Measurements from ENCODE around the gene RAPGEF3. TPM values are rescaled to one million over a fixed set of nuclear protein-coding genes. Genes with fewer than 3 reads are reported as not detected.

RAPGEF3 gene
- total and polyA plus RNA-seq, 2 of the 13 experiments (the other 11 are each of a cell fraction or from before 2014, with no cell fraction given), result 0.07 TPM

GRCh38 chr12:47777741-47778558, 19.3 kb upstream of the RAPGEF3 start:
- CTCF ChIA-PET (ENCODE audit: low intra/inter-chr PET ratio, low total read pairs), result interaction anchor here (1.0 to 3.6 kb wide), 3 partner anchors 36 to 62 kb away, joined by 3 to 56 read pairs (median 37); no protein-coding TSS in a partner anchor
- H3K9ac ChIP-seq (ENCODE audit: insufficient read depth, low read depth, low read length), result no peak overlapping the region
- no peak overlapping the region for H2AFZ ChIP-seq (ENCODE audit: low read length)
- TF ChIP-seq ZNF10 (CRISPR knock-in tag; IDR thresholded peaks at IDR 0.05; ENCODE audit: borderline replicate concordance, low read depth), result no peak
- no peak for TF ChIP-seq NR0B2 (CRISPR knock-in tag; IDR thresholded peaks at IDR 0.05)
- no peak for TF ChIP-seq ZNF253 (CRISPR knock-in tag; IDR thresholded peaks at IDR 0.05; ENCODE audit: borderline replicate concordance)
- TF ChIP-seq SIN3A (IDR thresholded peaks at IDR 0.05; ENCODE audit: borderline replicate concordance, low read depth, low read length), result no peak
- TF ChIP-seq SAFB2 (CRISPR knock-in tag; IDR thresholded peaks at IDR 0.05; ENCODE audit: borderline replicate concordance, low read depth), result no peak
- TF ChIP-seq MXD3 (CRISPR knock-in tag; IDR thresholded peaks at IDR 0.05), result no peak
- TF ChIP-seq MXI1 (IDR thresholded peaks at IDR 0.05; ENCODE audit: borderline replicate concordance, low read depth, low read length), result no peak
- no peak for TF ChIP-seq ZBTB33 (CRISPR knock-in tag; IDR thresholded peaks at IDR 0.05)
- TF ChIP-seq RXRB (CRISPR knock-in tag; IDR thresholded peaks at IDR 0.05; ENCODE audit: borderline replicate concordance), result no peak
- no peaks in the 10 kb centered on the region for H3K27me3 ChIP-seq (ENCODE audit: control insufficient read depth in 1 of 2, insufficient read depth in 2 of 2, low read length in 2 of 2)
- 83% methylated on average over 8 of the region's 9 CpGs for WGBS (ENCODE audit: low lambda C conversion rate)
- DNase-seq (ENCODE audit: low spot score) (no peak), FAIRE-seq (no peak), ATAC-seq (no peak)
- no peaks in the 10 kb centered on the region for H3K79me2 ChIP-seq (ENCODE audit: insufficient read depth, low read length)
- POLR2A ChIA-PET, result interaction anchor here (0.8 to 1.4 kb wide), 3 partner anchors 40 to 43 kb away, joined by 3 read pairs; no protein-coding TSS in a partner anchor
- H3K4me2 ChIP-seq (ENCODE audit: low read depth, low read length), result no peak overlapping the region
- H3K4me1 ChIP-seq (ENCODE audit: insufficient read depth, low read length), result peaks cover 31% of the 10 kb centered on the region
- intact Hi-C loops (cut with micrococcal nuclease; ENCODE audit: unreplicated experiment) (loop anchor here (5.0 kb wide), 1 partner anchor 126 kb away; no protein-coding TSS in a partner anchor), in situ Hi-C loops (cut with HindIII; ENCODE audit: extremely low pct_ligation_motif_present, low pct_unique_long_range_greater_than_20kb) (loop anchor here (5.0 kb wide), 2 partner anchors 36 to 66 kb away; no protein-coding TSS in a partner anchor)
- no peaks in the 10 kb centered on the region for H4K20me1 ChIP-seq (ENCODE audit: insufficient read depth, low read length)
- no peaks in the 10 kb centered on the region for H3K9me3 ChIP-seq (ENCODE audit: low read length)
- no peak overlapping the region for H3K27ac ChIP-seq (ENCODE audit: extremely low read length, insufficient read depth, low read length)
- no peaks in the 10 kb centered on the region; a peak in 1 of 5 replicates for H3K36me3 ChIP-seq (replicated peaks in 1 of 2; ENCODE audit: control insufficient read depth in 1 of 2, insufficient read depth in 2 of 2, low read length in 2 of 2)
- no peak overlapping the region for H3K4me3 ChIP-seq (replicated peaks in 1 of 3; ENCODE audit: insufficient read depth in 1 of 3, low read depth in 2 of 3, low read length in 3 of 3)
- BruUV-seq (replicated peaks), result no TSS peak
